Heart right ventricle (tissue), 16 donors: ENCODE data around the gene SLC12A6. TPM values are rescaled to one million over a fixed set of nuclear protein-coding genes. Genes with fewer than 3 reads are reported as not detected.

Source experiments
- ATAC-seq, 8 donors: fragments of 200-7000 bp; cut with Tn5 transposase; one replicate each; pipeline ENCODE4 v1.9.1; 2020; ENCODE audit warnings: mild to moderate bottlenecking in 8 of 8, moderate library complexity in 8 of 8, moderate number of reproducible peaks in 1 of 8
- DNase-seq, 2 donors: peaks; one replicate each; pipeline ENCODE4 v3.0.0-alpha.2; 2020
- H3K27ac ChIP-seq, 10 donors: fragments of 200-600 bp; sonication (generic) in 2 of 10; one replicate each; pipeline versions ENCODE4 v1.5.0 to v1.8.0; 2020 to 2022; ENCODE audit warnings: mild to moderate bottlenecking in 3 of 10
- H3K27me3 ChIP-seq, 7 donors: fragments of 200-600 bp; one replicate each; pipeline ENCODE4 v1.8.0; 2021 to 2022; ENCODE audit warnings: mild to moderate bottlenecking in 2 of 7
- H3K36me3 ChIP-seq, 9 donors: fragments of 200-600 bp; sonication (generic) in 1 of 9; one replicate each; pipeline versions ENCODE4 v1.5.0 to v1.8.0; 2020 to 2022; ENCODE audit warnings: mild to moderate bottlenecking in 2 of 9
- H3K4me1 ChIP-seq, 9 donors: fragments of 200-600 bp; sonication (generic) in 1 of 9; one replicate each; pipeline versions ENCODE4 v1.5.0 to v1.8.0; 2020 to 2022; ENCODE audit warnings: mild to moderate bottlenecking in 4 of 9
- H3K4me3 ChIP-seq, 10 donors: fragments of 200-600 bp; sonication (generic) in 2 of 10; one replicate each; pipeline versions ENCODE4 v1.5.0 to v1.8.0; 2020 to 2022; ENCODE audit warnings: mild to moderate bottlenecking in 7 of 10, moderate library complexity in 2 of 10
- H3K9me3 ChIP-seq, 11 donors: fragments of 200-600 bp in 10 of 11; sonication (generic) in 2 of 11; one replicate each; pipeline versions ENCODE4 v1.5.0 to v1.8.0; 2013 to 2022; ENCODE audit warnings: mild to moderate bottlenecking in 2 of 11, control low read depth in 1 of 11, moderate library complexity in 1 of 11
- WGBS, 2 donors: extraction: QIAGEN DNeasy Blood & Tissue Kit; methylation state at CpG; one replicate each; pipeline ENCODE4 v1.1.7; 2013; ENCODE audit warnings: inconsistent platforms in 1 of 2; 5-methylcytosine and 5-hydroxymethylcytosine counted together
- intact Hi-C, 10 donors: fragments of 100-400 bp; cut with DNase I; formaldehyde crosslinking; loops; one replicate each; pipeline versions ENCODE4 v1.11.1 to v1.14.2; 2022
- polyA plus RNA-seq, 2 donors: library from polyadenylated mRNA; stranded (reverse); fragments of 200-250 nt; gene quantifications; one replicate each; pipeline ENCODE4 v1.2.3, GENCODE V29; 2013
- total RNA-seq, 10 donors: library from RNA; stranded (reverse); fragmentation: NEBNext Ultra II Directional in 3 of 10; extraction: Animal tissue kit (Norgen Biotek cat#: 25700) in 3 of 10; gene quantifications; one replicate each; pipeline versions ENCODE4 v1.2.1 to v1.2.4, GENCODE V29; 2021 to 2023
- TF ChIP-seq, protein P1 (sequence below), 9 donors: fragments of 200-600 bp; sonication (generic) in 2 of 9; IDR thresholded peaks; one replicate each; pipeline versions ENCODE4 v1.5.0 to v1.8.0; 2021 to 2022; ENCODE audit warnings: antibody characterized with exemption in 9 of 9, mild to moderate bottlenecking in 5 of 9, moderate library complexity in 1 of 9
- donor health status: Arrhythmogenic right ventricular cardiomyopathy.
- donor health status: ischemic (EF 13 %, LVEDD 7.1; RV severe dilation, severe dysfunction).
- donor health status: healthy with polysubstance abuse.
- donor health status: DM: no; HTN: yes; CAD: no.
- donor health status: DM: no; HTN: no; CAD: no.
- donor health status: ischemic (EF 25% LVEDD 6.9; RV normal size, moderate dysfunction).
- donor health status: ischemic (EF 25% LVEDD 5.7; RV mildly dilated, moderate dysfunction).
- donor health status: healthy.
- donor health status: DM: yes; HTN: yes; CAD: no.
- donor health status: Ischemic cardiomyopathy.
- donor health status: ischemic (EF 35%, LVEDD 5.7; RV mildly dilated, moderate dysfunction).
- donor health status: nonischemic (EF 11% LVEDD 7.7; RV severe dilation, severe dysfunction).
- donor health status: DM: yes; HTN: yes; CAD: no.
- donor health status: PGD.
- donor health status: ischemic (EF 29% LVEDD 5.4; RV normal size, mild dysfunction).
- donor health status: nonischemic (EF 23%, LVEDD 6.1; RV moderate dilation, normal function).

SLC12A6 gene
- total and polyA plus RNA-seq, 12 donors, result 3.4 to 33.6 (median 24.3) TPM

DNA sequence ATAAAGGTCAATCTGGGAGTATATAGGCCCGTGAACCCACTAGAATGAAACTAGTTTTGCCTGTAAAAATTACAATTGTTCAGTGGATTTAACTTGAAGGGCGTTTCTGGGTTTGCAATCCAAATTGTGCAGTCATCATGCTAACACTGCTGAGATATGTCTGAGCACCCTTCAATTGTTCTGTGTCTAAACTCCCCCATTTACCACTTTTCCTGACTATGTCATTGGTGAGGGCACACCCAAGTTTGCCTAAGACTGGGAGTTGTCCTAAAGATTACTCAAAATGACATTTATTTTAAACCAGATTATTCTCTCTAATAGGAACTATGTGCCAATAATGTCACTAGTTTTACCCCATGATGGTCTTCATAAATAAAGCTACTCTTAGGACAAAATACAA is 58.2 kb downstream of the SLC12A6 start:
- TF ChIP-seq, protein P1, sequence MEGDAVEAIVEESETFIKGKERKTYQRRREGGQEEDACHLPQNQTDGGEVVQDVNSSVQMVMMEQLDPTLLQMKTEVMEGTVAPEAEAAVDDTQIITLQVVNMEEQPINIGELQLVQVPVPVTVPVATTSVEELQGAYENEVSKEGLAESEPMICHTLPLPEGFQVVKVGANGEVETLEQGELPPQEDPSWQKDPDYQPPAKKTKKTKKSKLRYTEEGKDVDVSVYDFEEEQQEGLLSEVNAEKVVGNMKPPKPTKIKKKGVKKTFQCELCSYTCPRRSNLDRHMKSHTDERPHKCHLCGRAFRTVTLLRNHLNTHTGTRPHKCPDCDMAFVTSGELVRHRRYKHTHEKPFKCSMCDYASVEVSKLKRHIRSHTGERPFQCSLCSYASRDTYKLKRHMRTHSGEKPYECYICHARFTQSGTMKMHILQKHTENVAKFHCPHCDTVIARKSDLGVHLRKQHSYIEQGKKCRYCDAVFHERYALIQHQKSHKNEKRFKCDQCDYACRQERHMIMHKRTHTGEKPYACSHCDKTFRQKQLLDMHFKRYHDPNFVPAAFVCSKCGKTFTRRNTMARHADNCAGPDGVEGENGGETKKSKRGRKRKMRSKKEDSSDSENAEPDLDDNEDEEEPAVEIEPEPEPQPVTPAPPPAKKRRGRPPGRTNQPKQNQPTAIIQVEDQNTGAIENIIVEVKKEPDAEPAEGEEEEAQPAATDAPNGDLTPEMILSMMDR (IDR thresholded peaks at IDR 0.05), result no peak
- peaks cover 0 to 7% (median 0%) of the 10 kb centered on the region in 9 donors for H3K36me3 ChIP-seq
- H3K9me3 ChIP-seq, result no peaks in the 10 kb centered on the region
- 67 to 82% methylated on average over 2 of the region's 2 CpGs for WGBS, 2 donors
- ATAC-seq, result peak in 5 of 8 donors; percentile 28 to 85 (median 68)
- no peak overlapping the region for H3K4me3 ChIP-seq
- H3K4me1 ChIP-seq, result peaks cover 0 to 23% (median 0%) of the 10 kb centered on the region in 9 donors
- H3K27ac ChIP-seq, result peak overlapping the region in 1 of 10 donors; percentile 56
- no peaks in the 10 kb centered on the region for H3K27me3 ChIP-seq
- intact Hi-C loops, result loop anchor here in 2 of 10 donors (5.0 to 10.0 kb wide), 2 partner anchors 38 to 45 kb away; no protein-coding TSS in a partner anchor
- DNase-seq, result no peak

DNA sequence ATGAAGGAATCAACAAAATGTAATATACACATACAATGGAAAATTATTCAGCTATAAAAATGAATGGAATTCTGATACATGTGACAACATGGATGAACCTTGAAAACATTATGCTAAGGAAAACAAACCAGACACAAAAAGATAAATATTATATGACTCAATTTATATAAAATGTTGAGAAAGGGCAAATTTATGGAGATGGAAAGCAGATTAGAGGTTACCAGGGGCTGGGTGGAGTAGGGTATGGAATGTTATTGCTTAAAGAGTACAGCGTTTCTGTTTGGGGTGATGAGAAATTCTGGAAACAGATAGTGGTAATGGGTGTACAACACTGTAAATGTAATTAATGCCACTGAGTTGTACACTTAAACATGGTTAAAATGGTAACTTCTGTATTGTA is 61.9 kb downstream of the SLC12A6 start:
- H3K4me3 ChIP-seq, result no peak overlapping the region
- no peaks in the 10 kb centered on the region for H3K27me3 ChIP-seq
- ATAC-seq (no peak), DNase-seq (no peak)
- no peaks in the 10 kb centered on the region for H3K9me3 ChIP-seq
- WGBS, 2 donors, result 78 to 92% methylated on average over 1 of the region's 1 CpG
- TF ChIP-seq, protein P1 (IDR thresholded peaks at IDR 0.05), result no peak
- intact Hi-C loops, result loop anchor here in 2 of 10 donors (5.0 to 10.0 kb wide), 2 partner anchors 42 to 49 kb away; no protein-coding TSS in a partner anchor
- no peak overlapping the region for H3K27ac ChIP-seq
- H3K36me3 ChIP-seq, result peaks cover 0 to 14% (median 0%) of the 10 kb centered on the region in 9 donors
- peaks cover 0 to 23% (median 0%) of the 10 kb centered on the region in 9 donors for H3K4me1 ChIP-seq

DNA sequence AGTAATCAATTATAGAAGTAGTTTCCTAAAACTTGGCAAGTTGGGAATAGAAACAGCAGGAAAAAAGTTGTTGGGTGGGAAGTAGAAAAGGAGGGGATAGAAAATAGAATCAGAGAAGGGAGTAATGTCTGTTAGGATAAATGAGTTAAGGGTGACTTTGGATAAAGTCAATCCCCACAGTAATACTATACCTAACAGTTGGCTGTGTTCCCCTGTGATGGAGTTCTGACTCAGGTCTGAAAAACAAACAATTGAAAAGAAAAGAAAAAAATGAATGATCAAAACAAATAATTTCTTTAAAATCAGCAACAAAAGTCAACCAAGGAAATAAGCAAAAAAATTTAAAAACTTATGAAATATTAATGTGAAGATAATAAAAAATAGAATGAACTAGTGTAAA is 62.4 kb downstream of the SLC12A6 start:
- peaks cover 0 to 23% (median 0%) of the 10 kb centered on the region in 9 donors for H3K4me1 ChIP-seq
- H3K4me3 ChIP-seq, result no peak overlapping the region
- ATAC-seq (no peak), DNase-seq (no peak)
- intact Hi-C loops, result loop anchor here in 2 of 10 donors (5.0 to 10.0 kb wide), 2 partner anchors 42 to 50 kb away; no protein-coding TSS in a partner anchor
- H3K27ac ChIP-seq, result no peak overlapping the region
- TF ChIP-seq, protein P1 (IDR thresholded peaks at IDR 0.05), result no peak
- H3K27me3 ChIP-seq, result no peaks in the 10 kb centered on the region
- peaks cover 0 to 17% (median 0%) of the 10 kb centered on the region in 9 donors for H3K36me3 ChIP-seq
- no peaks in the 10 kb centered on the region for H3K9me3 ChIP-seq

DNA sequence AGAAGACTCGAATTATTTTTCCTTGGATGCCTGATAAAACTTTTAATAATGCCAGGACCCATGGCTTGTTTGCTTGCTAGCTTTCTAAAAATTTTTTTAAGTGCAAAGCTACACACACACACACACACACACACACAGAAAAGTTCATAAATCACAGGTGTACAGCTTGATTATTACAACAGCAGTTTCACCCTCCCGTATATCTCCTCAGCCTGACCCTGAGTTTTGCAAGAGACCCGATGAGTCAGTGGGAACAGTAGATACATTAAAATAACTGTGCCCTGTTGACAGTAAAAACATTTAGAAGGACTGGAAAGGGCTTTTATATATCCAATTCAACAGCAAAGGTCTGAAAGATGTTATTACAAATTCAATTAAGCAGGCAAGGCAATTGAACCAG is 66.1 kb downstream of the SLC12A6 start:
- Histone ChIP-seq H3K4me3 (no peak overlapping the region), H3K36me3 (peaks cover 0 to 21% (median 0%) of the 10 kb centered on the region in 9 donors), H3K4me1 (peaks cover 0 to 10% (median 0%) of the 10 kb centered on the region in 9 donors), H3K27me3 (no peaks in the 10 kb centered on the region), H3K9me3 (no peaks in the 10 kb centered on the region), H3K27ac (peak overlapping the region in 1 of 10 donors; percentile 26)
- TF ChIP-seq, protein P1 (IDR thresholded peaks at IDR 0.05), result no peak
- DNase-seq (no peak), ATAC-seq (peak in 4 of 8 donors; percentile 70 to 91 (median 77))
- 59 to 62% methylated on average over 3 of the region's 3 CpGs for WGBS, 2 donors
- intact Hi-C loops, result loop anchor here in 1 of 10 donors (10.0 kb wide), 1 partner anchor 53 kb away; no protein-coding TSS in a partner anchor
